Gastrocnemius medialis (tissue), 4 donors: ENCODE results near the gene ASB13. TPM values are rescaled to one million over a fixed set of nuclear protein-coding genes. Genes with fewer than 3 reads are reported as not detected.

Experiments
- ATAC-seq, 2 donors: fragments of 150-250 bp; one replicate each; pipeline ENCODE4 v1.9.1; 2016
- DNase-seq, 2 donors: peaks; one replicate each; pipeline ENCODE4 v3.0.0-alpha.2; 2019
- H3K27ac ChIP-seq, 4 donors: fragments of 200-600 bp; sonication (generic); 1 replicate in 1 of 4; 2 replicates in 3 of 4; pipeline ENCODE4 v1.5.1; 2016 to 2018; ENCODE audit warnings: mild to moderate bottlenecking in 2 of 4, moderate library complexity in 1 of 4
- H3K27me3 ChIP-seq, 3 donors: fragments of 200-600 bp; sonication (generic) in 2 of 3; 1 replicate in 1 of 3; 2 replicates in 2 of 3; pipeline versions ENCODE4 v1.5.1 to v1.6.0; 2016 to 2019; ENCODE audit warnings: mild to moderate bottlenecking in 1 of 3, moderate library complexity in 1 of 3
- H3K36me3 ChIP-seq, 2 donors: fragments of 200-600 bp; sonication (generic) in 1 of 2; one replicate each; pipeline ENCODE4 v1.5.1; 2017 to 2018
- H3K4me1 ChIP-seq, 2 donors: fragments of 200-600 bp; sonication (generic) in 1 of 2; one replicate each; pipeline ENCODE4 v1.5.1; 2016 to 2017; ENCODE audit warnings: mild to moderate bottlenecking in 2 of 2
- H3K4me3 ChIP-seq, 4 donors: fragments of 200-600 bp; sonication (generic) in 3 of 4; 1 replicate in 1 of 4; 2 replicates in 3 of 4; pipeline ENCODE4 v1.5.1; 2016 to 2019; ENCODE audit warnings: mild to moderate bottlenecking in 2 of 4
- H3K9me3 ChIP-seq, 3 donors: fragments of 200-600 bp; sonication (generic) in 2 of 3; 1 replicate in 1 of 3; 2 replicates in 2 of 3; pipeline ENCODE4 v1.5.1; 2016 to 2019
- POLR2A ChIP-seq, 2 donors: fragments of 450-650 bp; IDR thresholded peaks; one replicate each; pipeline ENCODE4 v1.6.1; 2017; ENCODE audit warnings: antibody characterized with exemption in 2 of 2, mild to moderate bottlenecking in 2 of 2, moderate library complexity in 2 of 2
- in situ Hi-C, 4 donors: fragments of 200-750 bp; cut with MboI; loops; one replicate each; pipeline versions ENCODE4 v1.15.0 to v1.8.0; 2017; ENCODE audit warnings: low sequenced_read_pairs in 4 of 4
- intact Hi-C: fragments of 100-400 bp; cut with DNase I; formaldehyde crosslinking; loops from one replicate; pipeline ENCODE4 v1.15.1; 2023; ENCODE audit warnings: low total_unique reads
- total RNA-seq, 4 donors: library from RNA; depleted of rRNA; stranded (reverse); fragments of >200 nt; gene quantifications; one replicate each; pipeline versions ENCODE4 v1.1.0 to v1.2.3, GENCODE V29; 2016
- TF ChIP-seq, protein P1 (sequence below), 5 experiments: fragments of 450-650 bp in 3 of 5; fragments of 200-600 bp in 2 of 5; sonication (generic) in 2 of 5; IDR thresholded peaks in 4 of 5; conservative IDR thresholded peaks in 1 of 5; 1 replicate in 4 of 5; 2 replicates in 1 of 5; pipeline ENCODE4 v1.5.1; 2016 to 2019; ENCODE audit warnings: antibody characterized with exemption in 5 of 5, mild to moderate bottlenecking in 3 of 5, moderate library complexity in 3 of 5

The ASB13 gene
- total RNA-seq, 4 donors from 2014 or later: 9.6 to 20.0 (median 14.9) TPM

DNA sequence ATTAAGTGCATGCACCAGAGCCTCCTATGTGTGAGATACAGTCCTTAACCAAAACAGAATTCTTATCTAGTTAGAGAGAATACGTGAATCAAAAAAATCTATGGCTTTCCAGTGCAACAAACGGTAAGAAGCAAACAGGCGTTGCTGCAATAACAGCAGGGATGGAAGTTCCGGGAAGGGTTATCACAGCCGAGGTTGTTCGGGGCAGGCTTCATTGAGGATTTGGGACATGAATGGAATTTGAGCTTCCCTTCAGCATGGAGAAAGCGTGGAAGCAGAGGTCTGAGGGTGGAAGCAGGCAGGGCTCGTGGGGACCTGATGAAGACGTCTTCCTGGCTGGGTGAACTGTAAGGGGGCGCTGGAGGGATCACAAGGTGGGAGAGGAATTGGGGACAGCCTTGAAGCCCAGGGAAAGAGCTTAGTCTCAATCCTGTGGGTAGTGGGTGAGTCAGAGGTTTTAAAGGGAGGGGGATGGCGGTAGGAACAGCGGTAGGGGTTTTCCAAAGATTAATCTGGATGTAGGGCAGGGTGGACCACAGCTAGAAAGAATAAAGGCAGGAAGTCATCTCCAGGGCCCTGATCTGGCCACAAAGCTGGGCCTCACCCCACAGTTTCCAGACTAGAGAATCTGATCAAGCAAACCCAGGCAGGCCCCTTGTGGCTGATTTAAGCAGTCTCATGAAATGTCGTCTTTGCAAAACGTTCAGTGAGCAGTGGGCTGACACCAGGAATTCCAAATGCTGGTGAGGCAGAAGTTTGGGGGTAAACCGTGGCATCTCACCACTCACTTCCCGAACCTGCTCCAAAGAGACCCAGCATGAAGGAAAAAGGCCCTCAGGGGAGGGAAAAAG, 76.5 kb downstream of the ASB13 start:
- in situ Hi-C loops: no loop called here
- H3K27ac ChIP-seq: no peak overlapping the region
- ATAC-seq (no peak), DNase-seq (no peak)
- peaks cover 11 to 26% of the 10 kb centered on the region in 2 donors for H3K4me1 ChIP-seq
- TF ChIP-seq, protein P1, sequence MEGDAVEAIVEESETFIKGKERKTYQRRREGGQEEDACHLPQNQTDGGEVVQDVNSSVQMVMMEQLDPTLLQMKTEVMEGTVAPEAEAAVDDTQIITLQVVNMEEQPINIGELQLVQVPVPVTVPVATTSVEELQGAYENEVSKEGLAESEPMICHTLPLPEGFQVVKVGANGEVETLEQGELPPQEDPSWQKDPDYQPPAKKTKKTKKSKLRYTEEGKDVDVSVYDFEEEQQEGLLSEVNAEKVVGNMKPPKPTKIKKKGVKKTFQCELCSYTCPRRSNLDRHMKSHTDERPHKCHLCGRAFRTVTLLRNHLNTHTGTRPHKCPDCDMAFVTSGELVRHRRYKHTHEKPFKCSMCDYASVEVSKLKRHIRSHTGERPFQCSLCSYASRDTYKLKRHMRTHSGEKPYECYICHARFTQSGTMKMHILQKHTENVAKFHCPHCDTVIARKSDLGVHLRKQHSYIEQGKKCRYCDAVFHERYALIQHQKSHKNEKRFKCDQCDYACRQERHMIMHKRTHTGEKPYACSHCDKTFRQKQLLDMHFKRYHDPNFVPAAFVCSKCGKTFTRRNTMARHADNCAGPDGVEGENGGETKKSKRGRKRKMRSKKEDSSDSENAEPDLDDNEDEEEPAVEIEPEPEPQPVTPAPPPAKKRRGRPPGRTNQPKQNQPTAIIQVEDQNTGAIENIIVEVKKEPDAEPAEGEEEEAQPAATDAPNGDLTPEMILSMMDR (IDR thresholded peaks at IDR 0.05 in 4 of 5, conservative IDR thresholded peaks at IDR 0.05 in 1 of 5): no peak
- TF ChIP-seq POLR2A (IDR thresholded peaks at IDR 0.05): no peak
- H3K4me3 ChIP-seq: no peak overlapping the region
- no peaks in the 10 kb centered on the region for H3K9me3 ChIP-seq
- intact Hi-C loops: no loop called here
- H3K36me3 ChIP-seq: no peaks in the 10 kb centered on the region
- H3K27me3 ChIP-seq: no peaks in the 10 kb centered on the region

DNA sequence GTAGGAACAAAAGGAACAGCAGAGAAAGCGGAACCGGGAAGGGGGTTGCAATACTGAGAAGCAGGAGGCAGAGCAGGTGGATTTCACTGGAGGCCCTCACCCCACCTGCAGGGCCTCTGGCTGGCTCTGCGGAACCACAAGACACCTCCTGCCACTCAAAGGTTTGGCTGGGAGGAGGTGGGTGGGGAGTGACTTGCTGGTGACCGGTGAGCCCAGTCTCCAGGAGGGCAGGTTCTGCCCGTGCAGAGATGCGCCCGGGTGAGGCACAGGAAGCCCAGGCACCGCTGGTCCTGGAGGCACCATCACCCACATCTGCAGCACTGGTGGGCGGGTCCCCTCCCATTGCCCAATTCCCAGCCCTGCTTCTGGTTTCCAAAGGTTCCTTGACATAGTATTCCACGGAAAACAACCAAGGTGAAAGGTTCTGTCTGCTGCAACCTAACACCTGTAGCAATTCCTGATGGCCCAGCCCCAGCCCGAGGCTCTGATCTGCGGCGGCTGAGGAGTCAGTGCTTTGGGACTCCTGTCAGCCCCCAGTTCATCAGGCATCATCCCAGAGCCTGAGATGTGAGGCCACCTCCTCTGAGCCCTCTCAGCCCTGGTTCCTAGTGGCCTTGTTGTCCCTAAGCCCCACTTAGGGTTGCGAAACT, 77.3 kb downstream of the ASB13 start:
- Histone ChIP-seq H3K36me3 (no peaks in the 10 kb centered on the region), H3K4me3 (no peak overlapping the region), H3K9me3 (no peaks in the 10 kb centered on the region), H3K4me1 (peaks cover 11 to 26% of the 10 kb centered on the region in 2 donors), H3K27ac (no peak overlapping the region), H3K27me3 (no peaks in the 10 kb centered on the region)
- intact Hi-C loops: no loop called here
- ATAC-seq (peak in 1 of 2 donors; percentile 5), DNase-seq (no peak)
- in situ Hi-C loops: no loop called here
- TF ChIP-seq, protein P1 (IDR thresholded peaks at IDR 0.05 in 4 of 5, conservative IDR thresholded peaks at IDR 0.05 in 1 of 5): no peak
- no peak for TF ChIP-seq POLR2A (IDR thresholded peaks at IDR 0.05)

Other genes with a start within 250 kb of the ASB13 start
- gene CALML5, start 167.0 kb downstream of the ASB13 start, total RNA-seq: not detected
- not detected for gene CALML3, start 141.6 kb downstream of the ASB13 start, total RNA-seq
- gene TASOR2, start 18.2 kb upstream of the ASB13 start, total RNA-seq: 10 to 100 TPM; 32.0 to 78.0 (median 50.0) TPM
- gene GDI2, start 146.8 kb upstream of the ASB13 start, total RNA-seq: 100 to 1,000 TPM; 143 to 197 (median 171) TPM
- gene ANKRD16, start 223.3 kb upstream of the ASB13 start, total RNA-seq: 1 to 10 TPM; 1.4 to 5.4 (median 3.8) TPM
- gene FBH1, start 223.6 kb upstream of the ASB13 start, total RNA-seq: 10 to 100 TPM; 62.6 to 96.9 (median 68.2) TPM